OCI-LY3 (cell line): ENCODE measurements around the gene ZNF621.

Experiments used
- H2AFZ ChIP-seq: fragments of 200-600, 300-600 bp; shearing (Covaris generic); 2 replicates; pipeline ENCODE4 v1.6.0; 2014; ENCODE audit warnings: antibody characterized with exemption, low read depth, low read length
- H3K27ac ChIP-seq: fragments of 200-600, 300-600 bp; sonication (generic); 2 replicates; pipeline ENCODE4 v1.5.1; 2014; ENCODE audit warnings: mild to moderate bottlenecking, low read length, moderate library complexity, mixed read lengths
- H3K27me3 ChIP-seq: fragments of 200-600, 300-600 bp; sonication (generic); 2 replicates; pipeline ENCODE4 v1.6.1; 2014; ENCODE audit warnings: low read depth, low read length, mixed read lengths
- H3K36me3 ChIP-seq: fragments of 200-600, 300-600 bp; sonication (generic); replicated peaks from 2 replicates; pipeline ENCODE3; 2014; ENCODE audit warnings: low read depth, low read length, mixed read lengths
- H3K4me1 ChIP-seq: fragments of 300-600, 200-600 bp; sonication (generic); 2 replicates; pipeline ENCODE4 v1.6.1; 2014; ENCODE audit warnings: low read length, mixed read lengths
- H3K4me2 ChIP-seq: fragments of 200-600, 300-600 bp; sonication (generic); 2 replicates; pipeline ENCODE4 v1.6.1; 2014; ENCODE audit warnings: low read length, mixed read lengths
- H3K4me3 ChIP-seq: fragments of 300-600, 200-600 bp; sonication (generic); 2 replicates; pipeline ENCODE4 v1.5.1; 2014; ENCODE audit warnings: antibody characterized with exemption, mild to moderate bottlenecking, low read length, moderate library complexity
- H3K79me2 ChIP-seq: fragments of 300-600, 200-600 bp; shearing (Covaris generic); 2 replicates; pipeline ENCODE4 v1.6.1; 2014; ENCODE audit warnings: mild to moderate bottlenecking, low read length, mixed read lengths
- H3K9ac ChIP-seq: fragments of 300-600, 200-600 bp; shearing (Covaris generic); 2 replicates; pipeline ENCODE4 v1.6.0; 2014; ENCODE audit warnings: mild to moderate bottlenecking, low read length, moderate library complexity
- H3K9me3 ChIP-seq: fragments of 200-600, 300-600 bp; shearing (Covaris generic); 2 replicates; pipeline ENCODE4 v1.6.1; 2014; ENCODE audit warnings: low read length, mixed read lengths; ENCODE audit not compliant: insufficient read depth
- H4K20me1 ChIP-seq: fragments of 200-600, 300-600 bp; sonication (generic); 2 replicates; pipeline ENCODE4 v1.6.1; 2016; ENCODE audit warnings: low read length, mixed read lengths; ENCODE audit not compliant: insufficient read depth
- CTCF ChIP-seq: fragments of 200-600, 300-600 bp; sonication (generic); IDR thresholded peaks from 2 replicates; pipeline ENCODE4 v1.5.1; 2014; ENCODE audit warnings: antibody characterized with exemption, low read length, low read depth
- EZH2phosphoT487 ChIP-seq: fragments of 200-600 bp; shearing (Covaris generic); IDR thresholded peaks from 2 replicates; pipeline ENCODE4 v1.6.1; 2018; ENCODE audit warnings: antibody characterized with exemption, mixed run types, low read depth

The ZNF621 gene

GRCh38 chr3:40490916-40491315 lies 33.8 kb upstream of the ZNF621 start:
- Histone ChIP-seq H3K9ac (no peak overlapping the region), H4K20me1 (no peaks in the 10 kb centered on the region), H3K4me2 (no peak overlapping the region), H3K36me3 (peaks cover 25% of the 10 kb centered on the region), H3K27me3 (no peaks in the 10 kb centered on the region), H3K9me3 (no peaks in the 10 kb centered on the region), H3K4me3 (no peak overlapping the region), H2AFZ (no peak overlapping the region), H3K27ac (no peak overlapping the region), H3K4me1 (no peaks in the 10 kb centered on the region), H3K79me2 (no peaks in the 10 kb centered on the region)
- TF ChIP-seq EZH2phosphoT487 (no peak), CTCF (no peak)

GRCh38 chr3:40494698-40495097 lies 30.1 kb upstream of the ZNF621 start:
- no peak overlapping the region for H3K4me2 ChIP-seq

GRCh38 chr3:40497288-40497687 lies 27.5 kb upstream of the ZNF621 start:
- Histone ChIP-seq H3K36me3 (no peaks in the 10 kb centered on the region), H3K27ac (no peak overlapping the region), H3K79me2 (no peaks in the 10 kb centered on the region), H3K4me3 (no peak overlapping the region), H2AFZ (no peak overlapping the region), H3K9ac (no peak overlapping the region), H3K4me2 (no peak overlapping the region), H3K4me1 (no peaks in the 10 kb centered on the region), H4K20me1 (no peaks in the 10 kb centered on the region), H3K9me3 (no peaks in the 10 kb centered on the region), H3K27me3 (no peaks in the 10 kb centered on the region)
- no peak for TF ChIP-seq CTCF
- no peak for TF ChIP-seq EZH2phosphoT487

More at GRCh38 chr3:40494698-40495097, 30.1 kb upstream of the ZNF621 start:
- no peaks in the 10 kb centered on the region for H3K4me1 ChIP-seq
- H3K79me2 ChIP-seq: no peaks in the 10 kb centered on the region
- peaks cover 4% of the 10 kb centered on the region for H3K36me3 ChIP-seq
- no peak overlapping the region for H3K4me3 ChIP-seq
- H3K9ac ChIP-seq: no peak overlapping the region
- H3K27me3 ChIP-seq: no peaks in the 10 kb centered on the region
- TF ChIP-seq CTCF: no peak
- no peak for TF ChIP-seq EZH2phosphoT487
- H3K27ac ChIP-seq: no peak overlapping the region
- no peaks in the 10 kb centered on the region for H3K9me3 ChIP-seq
- no peak overlapping the region for H2AFZ ChIP-seq
- no peaks in the 10 kb centered on the region for H4K20me1 ChIP-seq

GRCh38 chr3:40499952-40500351 lies 24.8 kb upstream of the ZNF621 start:
- TF ChIP-seq EZH2phosphoT487: no peak
- no peak for TF ChIP-seq CTCF
- Histone ChIP-seq H3K4me3 (no peak overlapping the region), H2AFZ (no peak overlapping the region), H3K36me3 (no peaks in the 10 kb centered on the region), H3K27me3 (no peaks in the 10 kb centered on the region), H4K20me1 (no peaks in the 10 kb centered on the region), H3K27ac (no peak overlapping the region), H3K9me3 (no peaks in the 10 kb centered on the region), H3K9ac (no peak overlapping the region), H3K4me2 (no peak overlapping the region), H3K79me2 (no peaks in the 10 kb centered on the region), H3K4me1 (no peaks in the 10 kb centered on the region)
